ENCODE data around the gene USP31. TPM values are rescaled to one million over a fixed set of nuclear protein-coding genes. Genes with fewer than 3 reads are reported as not detected.

USP31 gene
- polyA plus RNA-seq, 2 of the 4 experiments (the other 2 are of a cell fraction): 8.3 to 18.0 TPM

DNA sequence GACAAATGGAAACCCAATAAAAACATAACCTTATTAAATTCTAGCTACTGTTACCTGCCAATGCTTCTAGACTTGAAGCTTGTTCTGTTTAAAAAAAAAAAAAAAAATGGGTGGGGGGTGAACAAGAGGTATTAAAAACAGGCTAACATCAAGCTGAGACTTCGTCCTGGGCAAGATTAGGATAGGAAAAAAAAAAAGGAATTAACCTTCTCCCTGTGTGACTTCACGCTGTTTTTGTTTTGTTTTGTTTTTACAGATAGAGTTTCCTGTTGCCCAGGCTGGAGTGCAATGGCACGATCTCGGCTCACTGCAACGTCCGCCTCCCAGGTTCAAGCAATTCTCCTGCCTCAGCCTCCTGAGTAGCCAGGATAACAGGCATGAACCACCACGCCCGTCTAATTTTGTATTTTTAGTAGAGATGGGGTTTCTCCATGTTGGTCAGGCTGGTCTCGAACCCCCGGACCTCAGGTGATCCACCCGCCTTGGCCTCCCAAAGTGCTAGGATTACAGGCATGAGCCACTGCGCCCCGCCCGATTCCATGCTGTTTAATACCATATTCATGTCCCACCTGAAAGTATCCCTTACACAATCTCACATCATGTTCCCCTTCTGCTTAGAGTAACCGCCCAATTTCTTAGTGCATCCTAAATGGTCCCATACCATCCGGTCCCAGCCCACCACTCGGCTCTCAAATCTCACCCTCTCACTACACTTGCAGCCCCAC, 2.2 kb downstream of the USP31 start:
- POLR2A ChIA-PET: interaction anchor here (0.8 to 0.9 kb wide), 2 partner anchors 52 to 75 kb away, joined by 3 to 4 read pairs; no protein-coding TSS in a partner anchor
- Histone ChIP-seq H3K27ac (peak overlapping the region; percentile 95 to 97; a peak in 5 of 6 replicates), H3K9me3 (no peaks in the 10 kb centered on the region), H3K4me3 (peak overlapping the region; percentile 64), H3K4me2 (peak overlapping the region; percentile 83), H3K4me1 (peaks cover 63% of the 10 kb centered on the region)
- no peak for TF ChIP-seq EHF (CRISPR knock-in tag; IDR thresholded peaks at IDR 0.05)
- no peak for TF ChIP-seq KDM5A (IDR thresholded peaks at IDR 0.05)
- TF ChIP-seq JUNB (IDR thresholded peaks at IDR 0.05): no peak
- TF ChIP-seq BHLHE40 (IDR thresholded peaks at IDR 0.05; ENCODE audit: low read depth, low read length): no peak
- no peak for TF ChIP-seq HOXA7 (CRISPR knock-in tag; IDR thresholded peaks at IDR 0.05)
- no peak for TF ChIP-seq NFE2L2 (conservative IDR thresholded peaks at IDR 0.05; ENCODE audit: low read length)
- no peak for TF ChIP-seq HMGXB4 (CRISPR knock-in tag; IDR thresholded peaks at IDR 0.05; ENCODE audit: borderline replicate concordance)
- TF ChIP-seq ZFP36 (IDR thresholded peaks at IDR 0.05; ENCODE audit: borderline replicate concordance, partially characterized antibody): no peak
- TF ChIP-seq, protein P1, sequence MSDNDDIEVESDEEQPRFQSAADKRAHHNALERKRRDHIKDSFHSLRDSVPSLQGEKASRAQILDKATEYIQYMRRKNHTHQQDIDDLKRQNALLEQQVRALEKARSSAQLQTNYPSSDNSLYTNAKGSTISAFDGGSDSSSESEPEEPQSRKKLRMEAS (IDR thresholded peaks at IDR 0.05): no peak
- no peak for TF ChIP-seq CEBPB (IDR thresholded peaks at IDR 0.05)
- TF ChIP-seq ATOH8 (CRISPR knock-in tag; IDR thresholded peaks at IDR 0.05; ENCODE audit: low read depth): no peak
- TF ChIP-seq HOXB13 (CRISPR knock-in tag; IDR thresholded peaks at IDR 0.05; ENCODE audit: low read depth): no peak
- TF ChIP-seq CHD4 (IDR thresholded peaks at IDR 0.05; ENCODE audit: borderline replicate concordance): no peak
- TF ChIP-seq MAZ (IDR thresholded peaks at IDR 0.05; ENCODE audit: borderline replicate concordance, low read depth, low read length): no peak
- TF ChIP-seq, protein P2, sequence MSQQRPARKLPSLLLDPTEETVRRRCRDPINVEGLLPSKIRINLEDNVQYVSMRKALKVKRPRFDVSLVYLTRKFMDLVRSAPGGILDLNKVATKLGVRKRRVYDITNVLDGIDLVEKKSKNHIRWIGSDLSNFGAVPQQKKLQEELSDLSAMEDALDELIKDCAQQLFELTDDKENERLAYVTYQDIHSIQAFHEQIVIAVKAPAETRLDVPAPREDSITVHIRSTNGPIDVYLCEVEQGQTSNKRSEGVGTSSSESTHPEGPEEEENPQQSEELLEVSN (IDR thresholded peaks at IDR 0.05; ENCODE audit: borderline replicate concordance, low read depth): no peak
- no peak for TF ChIP-seq GATA3 (IDR thresholded peaks at IDR 0.05; ENCODE audit: borderline replicate concordance)
- no peak for TF ChIP-seq ZSCAN20 (CRISPR knock-in tag; IDR thresholded peaks at IDR 0.05)
- CTCF ChIA-PET: interaction anchor here (0.6 to 1.5 kb wide), 3 partner anchors 74 to 288 kb away, joined by 3 to 5 read pairs (median 4); no protein-coding TSS in a partner anchor
- no peak for ATAC-seq
- DNase-seq (ENCODE audit: low read depth in 1 of 2, low spot score in 1 of 2): no peak
- WGBS (ENCODE audit: missing lambda C conversion rate): 86% methylated on average over 17 of the region's 17 CpGs
- no peak for FAIRE-seq

GRCh38 chr16:23145608-23146007, 3.6 kb downstream of the USP31 start:
- 15% methylated on average over 3 of the region's 3 CpGs for WGBS (ENCODE audit: missing lambda C conversion rate)
- Histone ChIP-seq H3K4me2 (peak overlapping the region; percentile 83), H3K27ac (peak overlapping the region; percentile 31 to 97; a peak in 4 of 6 replicates), H3K9me3 (no peaks in the 10 kb centered on the region), H3K4me1 (peaks cover 67% of the 10 kb centered on the region), H3K4me3 (peak overlapping the region; percentile 64; the same call in 1 of the 3 replicates)
- ChIA-PET POLR2A (interaction anchor here (0.5 kb wide), 1 partner anchor 498 kb away, joined by 3 read pairs; no protein-coding TSS in a partner anchor), CTCF (interaction anchor here (1.5 kb wide), 1 partner anchor 64 kb away, joined by 4 read pairs; no protein-coding TSS in a partner anchor)
- peak in 1 of 2 experiments; percentile 41 for DNase-seq (ENCODE audit: low read depth in 1 of 2, low spot score in 1 of 2)
- TF ChIP-seq CEBPB (IDR thresholded peaks at IDR 0.05) (peak in 1 of 2 experiments; percentile 11; a peak in 1 of 4 replicates), GATA3 (IDR thresholded peaks at IDR 0.05; ENCODE audit: borderline replicate concordance) (no peak), PBX3 (IDR thresholded peaks at IDR 0.05) (no peak), MAZ (IDR thresholded peaks at IDR 0.05; ENCODE audit: borderline replicate concordance, low read depth, low read length) (no peak), EHF (CRISPR knock-in tag; IDR thresholded peaks at IDR 0.05) (no peak), HDAC2 (IDR thresholded peaks at IDR 0.05) (no peak)
- FAIRE-seq: no peak
- ATAC-seq: no peak

Measured in A549 (cell line).